Suppressor macrophage treated with lipopolysaccharide for 4 hours (primary cell): ENCODE results near the gene PARD3B.

ENCODE experiments used
- DNase-seq: peaks from one replicate; pipeline ENCODE4 v3.0.0-alpha.2; 2020

PARD3B gene

GRCh38 chr2:205032093-205032551 is 486.8 kb downstream of the PARD3B start:
- no peak for DNase-seq

- no peak for DNase-seq
Measured at GRCh38 chr2:205033431-205033830, 488.2 kb downstream of the PARD3B start.

GRCh38 chr2:205034034-205034433 is 488.8 kb downstream of the PARD3B start:
- no peak for DNase-seq

- DNase-seq = no peak
Measured at GRCh38 chr2:205040323-205040722, 495.0 kb downstream of the PARD3B start.

- no peak for DNase-seq
Measured at GRCh38 chr2:205041472-205042130, 496.3 kb downstream of the PARD3B start.

GRCh38 chr2:205043285-205043684 is 498.0 kb downstream of the PARD3B start:
- DNase-seq = no peak

- no peak for DNase-seq
Measured at GRCh38 chr2:205045706-205046105, 500.4 kb downstream of the PARD3B start.

GRCh38 chr2:205047273-205047839 is 502.1 kb downstream of the PARD3B start:
- DNase-seq = no peak

GRCh38 chr2:205051417-205051816 is 506.1 kb downstream of the PARD3B start:
- no peak for DNase-seq

GRCh38 chr2:205052781-205053180 is 507.5 kb downstream of the PARD3B start:
- DNase-seq = no peak

- no peak for DNase-seq
Measured at GRCh38 chr2:205053827-205054410, 508.6 kb downstream of the PARD3B start.

- DNase-seq = no peak
Measured at GRCh38 chr2:205054789-205055188, 509.5 kb downstream of the PARD3B start.

GRCh38 chr2:205055251-205055650 is 510.0 kb downstream of the PARD3B start:
- DNase-seq = no peak

GRCh38 chr2:205056151-205056561 is 510.9 kb downstream of the PARD3B start:
- no peak for DNase-seq

GRCh38 chr2:205058409-205058808 is 513.1 kb downstream of the PARD3B start:
- peak; percentile 56 for DNase-seq

GRCh38 chr2:205060269-205060668 is 515.0 kb downstream of the PARD3B start:
- DNase-seq = no peak

- DNase-seq = no peak
Measured at GRCh38 chr2:205066081-205066480, 520.8 kb downstream of the PARD3B start.

- DNase-seq = no peak
Measured at GRCh38 chr2:205069928-205070327, 524.7 kb downstream of the PARD3B start.

GRCh38 chr2:205070889-205071288 is 525.6 kb downstream of the PARD3B start:
- DNase-seq = no peak

GRCh38 chr2:205073433-205074020 is 528.3 kb downstream of the PARD3B start:
- no peak for DNase-seq

GRCh38 chr2:205076405-205076804 is 531.1 kb downstream of the PARD3B start:
- no peak for DNase-seq

GRCh38 chr2:205077159-205077558 is 531.9 kb downstream of the PARD3B start:
- DNase-seq = no peak

GRCh38 chr2:205078762-205079161 is 533.5 kb downstream of the PARD3B start:
- no peak for DNase-seq

- no peak for DNase-seq
Measured at GRCh38 chr2:205079173-205079572, 533.9 kb downstream of the PARD3B start.
